Stimulated activated CD4-positive, alpha-beta T cell treated with anti-CD3 and anti-CD28 coated beads, Interleukin-12 subunit alpha, Interleukin-12 subunit beta, amount 100 ng/mL, for 48 hours (primary cell): ENCODE data around the gene RUNX2.
"Not testable (repeated sequence)": the region's sequence is repeated elsewhere in the genome, so short reads cannot be mapped to it uniquely, and the experiment has no call there.

ENCODE experiments used
- DNase-seq, 3 donors: peaks; one replicate each; pipeline ENCODE4 v3.0.0-alpha.2; 2020; ENCODE audit warnings: low read depth in 2 of 3, low spot score in 1 of 3

Gene RUNX2

DNA sequence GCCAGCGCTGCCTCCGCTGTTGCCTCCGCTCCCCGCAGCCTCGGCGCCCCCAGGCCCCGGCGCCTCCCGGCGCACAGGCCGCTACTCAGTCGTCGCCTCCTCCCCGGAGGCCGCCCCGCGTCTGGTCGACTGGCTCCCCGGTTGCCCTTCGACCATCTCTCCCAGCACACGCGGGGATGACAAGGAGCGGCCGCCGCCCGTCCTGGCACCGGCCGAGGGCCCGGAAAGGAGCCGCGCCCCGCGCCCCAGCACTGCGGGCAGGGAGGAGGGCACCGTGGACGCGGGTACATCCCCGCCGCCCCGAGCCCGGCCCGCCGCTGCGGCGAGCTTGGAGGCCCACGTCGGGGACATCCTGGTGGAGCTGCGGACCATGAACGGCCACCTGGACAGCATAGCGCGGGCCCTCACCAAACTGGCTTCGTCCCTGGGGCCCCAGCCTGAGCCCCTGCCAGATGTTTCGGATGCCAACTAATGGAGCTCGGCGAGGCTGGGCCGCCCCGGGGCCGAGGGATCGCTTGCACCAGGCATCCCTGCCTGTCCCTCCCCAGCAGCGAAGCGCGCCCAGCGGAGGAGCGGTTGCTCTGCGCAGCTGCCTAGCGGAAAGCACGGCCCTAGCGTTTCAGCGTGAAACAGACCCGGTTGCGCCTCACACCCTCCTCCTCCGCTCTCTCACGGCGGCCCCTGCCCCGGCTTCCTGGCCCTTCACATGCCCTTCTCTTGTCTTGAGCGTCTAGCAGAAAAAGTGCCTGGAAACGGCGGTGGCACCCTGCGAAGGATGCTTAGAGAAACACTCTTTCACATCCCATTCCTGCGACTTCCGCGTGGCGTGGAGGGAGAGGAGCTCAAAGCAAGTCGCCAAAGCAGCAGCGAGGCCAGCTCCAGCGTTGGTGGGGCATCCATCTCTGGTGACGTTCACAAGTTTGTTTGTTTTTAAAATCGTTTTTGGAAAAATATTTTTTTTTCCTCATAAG is 335.4 kb downstream of the RUNX2 start:
- peak; percentile 13 to 37 (median 23) for DNase-seq

DNA sequence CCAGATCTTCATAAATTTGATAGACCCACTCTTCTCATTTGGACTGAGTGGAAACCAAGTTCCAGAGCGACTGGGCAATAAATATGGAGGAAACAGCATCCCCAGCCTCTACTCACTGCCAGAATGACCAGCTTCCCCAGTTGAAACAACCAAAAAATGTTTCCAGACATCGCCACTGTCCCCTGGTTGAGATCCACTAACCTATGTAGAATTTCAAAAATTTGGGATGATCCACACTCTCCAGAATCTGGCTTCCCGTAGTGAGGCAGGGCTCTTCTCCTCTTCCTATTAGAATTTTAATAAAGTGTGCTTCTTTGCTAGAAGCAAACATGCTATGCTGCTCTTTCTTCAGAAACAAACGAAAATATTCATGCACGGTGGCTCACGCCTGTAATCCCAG is 336.6 kb downstream of the RUNX2 start:
- DNase-seq: no peak

DNA sequence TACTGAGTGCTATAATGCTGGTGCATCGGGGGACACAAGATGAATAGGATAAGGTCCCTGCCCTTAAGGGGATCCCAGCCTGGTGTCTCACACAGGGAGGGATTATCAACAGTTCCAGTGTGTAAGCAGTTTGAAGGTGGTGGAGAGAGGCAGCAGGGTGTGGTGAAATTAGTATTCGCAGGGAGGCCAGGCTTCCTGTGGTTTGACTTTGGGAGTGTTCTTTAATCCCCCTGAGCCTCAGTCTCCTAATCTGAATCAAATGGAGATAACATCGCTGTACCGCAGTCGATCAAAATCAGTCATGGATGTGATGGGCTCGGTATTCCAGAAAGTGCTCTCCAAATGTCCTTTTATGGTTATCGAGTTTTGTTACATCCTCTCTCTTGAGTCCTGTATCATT is 337.7 kb downstream of the RUNX2 start:
- DNase-seq: no peak

DNA sequence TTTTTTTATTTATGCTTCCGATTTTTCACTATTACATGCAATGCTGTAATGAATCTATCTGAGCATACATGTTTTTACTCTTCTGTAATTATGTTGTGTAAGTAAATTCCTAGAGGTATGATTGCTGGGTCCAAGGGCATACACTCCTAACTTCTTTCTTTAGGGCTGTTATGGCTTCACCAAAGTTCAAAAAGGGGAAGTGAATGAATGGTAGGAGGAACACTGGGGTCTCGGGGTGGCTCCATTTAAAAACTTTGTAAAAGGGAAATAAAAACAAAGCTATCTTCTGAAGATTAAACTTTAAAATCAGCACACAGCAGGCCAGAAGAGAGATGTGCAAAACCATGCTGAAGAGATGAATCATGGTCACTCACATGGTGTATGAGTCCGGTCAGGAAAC is 338.7 kb downstream of the RUNX2 start:
- DNase-seq: no peak

DNA sequence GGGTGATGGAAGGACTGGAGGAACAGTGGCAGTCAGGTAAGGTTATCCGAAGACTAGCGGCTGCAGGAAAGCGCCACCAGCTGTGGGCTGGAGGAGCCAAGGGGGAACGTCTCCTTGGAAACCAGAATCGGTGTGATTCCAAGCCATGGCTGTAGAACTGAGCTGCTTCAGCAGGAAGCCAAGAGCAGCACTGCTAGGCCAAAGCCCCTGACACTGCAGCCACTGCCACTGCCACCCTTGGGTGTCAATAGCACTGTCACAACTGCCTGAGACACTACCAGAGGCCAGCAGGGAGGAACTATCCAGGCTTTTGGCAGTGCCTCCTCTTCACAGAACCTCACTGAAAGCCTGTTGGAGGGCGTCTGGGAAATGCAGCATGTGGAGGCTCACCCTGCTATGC is 339.2 kb downstream of the RUNX2 start:
- DNase-seq: no peak

DNA sequence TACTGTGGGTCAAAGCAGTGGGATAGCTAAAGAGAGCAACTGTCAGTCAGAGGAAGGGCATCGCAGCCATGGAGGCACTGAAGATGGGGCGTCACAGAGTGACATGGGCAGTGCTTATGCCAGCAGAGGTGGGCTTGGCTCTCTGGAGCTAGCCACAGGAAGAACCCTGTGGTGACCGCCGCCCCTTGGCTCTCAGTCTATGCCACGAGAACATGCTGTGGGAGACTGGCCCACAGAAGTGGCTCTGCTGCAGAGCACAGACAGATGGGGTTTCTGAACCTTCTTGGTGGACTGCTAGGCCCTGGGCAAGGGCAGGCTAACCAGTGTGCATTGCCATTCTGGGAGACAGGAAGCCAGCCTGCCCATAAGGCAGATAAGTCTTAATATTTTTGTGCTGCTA is 339.6 kb downstream of the RUNX2 start:
- DNase-seq: no peak

DNA sequence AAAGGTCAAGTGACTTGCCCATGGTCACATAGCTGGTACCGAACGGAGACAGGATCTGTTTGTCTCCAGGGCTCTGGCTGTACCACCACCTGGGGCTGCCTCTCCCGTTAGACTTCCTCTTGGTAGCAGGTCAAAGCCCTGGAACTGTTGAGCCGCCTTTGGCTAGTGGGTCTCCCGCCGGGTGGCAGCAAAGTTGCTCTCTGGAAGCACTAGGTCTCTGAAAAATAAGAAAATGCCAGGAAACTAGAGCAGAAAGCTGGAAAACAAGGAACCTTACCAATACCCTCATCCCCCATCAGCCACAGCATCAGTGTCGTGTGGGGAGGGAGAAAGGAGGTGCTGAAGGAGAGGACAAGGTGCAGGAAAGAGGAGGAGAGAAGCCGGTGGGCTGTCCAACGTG is 340.6 kb downstream of the RUNX2 start:
- no peak for DNase-seq

DNA sequence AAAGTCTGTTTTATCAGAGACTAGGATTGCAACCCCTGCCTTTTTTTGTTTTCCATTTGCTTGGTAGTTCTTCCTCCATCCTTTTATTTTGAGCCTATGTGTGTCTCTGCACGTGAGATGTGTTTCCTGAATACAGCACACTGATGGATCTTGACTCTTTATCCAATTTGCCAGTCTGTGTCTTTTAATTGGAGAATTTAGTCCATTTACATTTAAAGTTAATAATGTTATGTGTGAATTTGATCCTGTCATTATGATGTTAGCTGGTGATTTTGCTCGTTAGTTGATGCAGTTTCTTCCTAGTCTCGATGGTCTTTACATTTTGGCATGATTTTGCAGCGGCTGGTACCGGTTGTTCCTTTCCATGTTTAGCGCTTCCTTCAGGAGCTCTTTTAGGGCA is 345.0 kb downstream of the RUNX2 start:
- DNase-seq: not testable (repeated sequence)

DNA sequence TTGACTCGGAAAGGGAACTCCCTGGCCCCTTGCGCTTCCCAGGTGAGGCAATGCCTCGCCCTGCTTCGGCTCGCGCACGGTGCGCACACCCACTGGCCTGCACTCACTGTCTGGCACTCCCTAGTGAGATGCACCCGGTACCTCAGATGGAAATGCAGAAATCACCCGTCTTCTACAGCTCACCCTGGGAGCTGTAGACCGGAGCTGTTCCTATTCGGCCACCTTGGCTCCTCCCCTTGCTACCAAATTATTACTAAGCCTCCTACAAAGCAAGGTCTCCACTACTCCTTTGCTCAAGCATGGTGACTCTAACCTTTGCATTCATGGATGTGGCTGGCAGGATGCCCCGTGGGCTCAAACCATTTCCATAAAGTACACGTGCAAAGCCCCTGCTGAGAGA is 347.0 kb downstream of the RUNX2 start:
- DNase-seq: not testable (repeated sequence)

DNA sequence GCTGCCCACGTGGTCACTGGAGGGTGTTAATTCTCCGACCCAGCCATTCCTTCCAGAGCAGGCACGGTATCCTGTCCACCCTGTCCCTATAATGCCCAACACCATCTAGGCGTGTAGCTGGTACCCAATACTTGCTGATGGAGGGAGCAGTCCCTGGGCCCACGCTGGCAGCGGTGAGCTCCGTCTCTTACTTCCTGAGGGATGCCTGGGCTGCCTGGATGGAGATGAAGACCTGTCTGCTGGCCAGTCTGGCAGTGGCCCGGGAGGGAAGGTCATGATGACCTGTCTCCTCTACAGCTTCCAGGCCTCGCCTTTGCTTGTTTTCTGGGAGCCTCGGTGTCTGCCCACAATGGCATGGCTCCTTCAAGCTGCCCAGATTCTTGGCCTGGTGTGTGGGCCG is 347.5 kb downstream of the RUNX2 start:
- no peak for DNase-seq

DNA sequence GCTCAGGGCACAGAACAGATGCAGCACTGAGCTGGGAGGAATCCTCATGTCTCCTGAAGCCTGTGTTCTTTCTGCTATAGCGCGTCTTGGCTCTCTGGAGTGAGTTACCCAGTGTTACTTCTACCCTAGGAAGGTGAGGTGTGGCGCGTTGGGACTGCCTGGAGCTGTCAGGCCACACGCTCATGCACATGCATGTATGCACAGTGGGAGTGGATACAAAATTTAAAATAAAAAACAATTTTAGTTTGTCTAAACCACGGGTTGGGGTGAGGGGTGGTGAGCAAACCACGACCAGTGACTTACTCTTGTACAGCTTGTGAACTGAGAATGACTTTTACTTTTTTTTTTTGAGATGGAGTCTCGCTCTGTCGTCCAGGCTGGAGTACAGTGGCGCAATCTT is 348.2 kb downstream of the RUNX2 start:
- DNase-seq: no peak

DNA sequence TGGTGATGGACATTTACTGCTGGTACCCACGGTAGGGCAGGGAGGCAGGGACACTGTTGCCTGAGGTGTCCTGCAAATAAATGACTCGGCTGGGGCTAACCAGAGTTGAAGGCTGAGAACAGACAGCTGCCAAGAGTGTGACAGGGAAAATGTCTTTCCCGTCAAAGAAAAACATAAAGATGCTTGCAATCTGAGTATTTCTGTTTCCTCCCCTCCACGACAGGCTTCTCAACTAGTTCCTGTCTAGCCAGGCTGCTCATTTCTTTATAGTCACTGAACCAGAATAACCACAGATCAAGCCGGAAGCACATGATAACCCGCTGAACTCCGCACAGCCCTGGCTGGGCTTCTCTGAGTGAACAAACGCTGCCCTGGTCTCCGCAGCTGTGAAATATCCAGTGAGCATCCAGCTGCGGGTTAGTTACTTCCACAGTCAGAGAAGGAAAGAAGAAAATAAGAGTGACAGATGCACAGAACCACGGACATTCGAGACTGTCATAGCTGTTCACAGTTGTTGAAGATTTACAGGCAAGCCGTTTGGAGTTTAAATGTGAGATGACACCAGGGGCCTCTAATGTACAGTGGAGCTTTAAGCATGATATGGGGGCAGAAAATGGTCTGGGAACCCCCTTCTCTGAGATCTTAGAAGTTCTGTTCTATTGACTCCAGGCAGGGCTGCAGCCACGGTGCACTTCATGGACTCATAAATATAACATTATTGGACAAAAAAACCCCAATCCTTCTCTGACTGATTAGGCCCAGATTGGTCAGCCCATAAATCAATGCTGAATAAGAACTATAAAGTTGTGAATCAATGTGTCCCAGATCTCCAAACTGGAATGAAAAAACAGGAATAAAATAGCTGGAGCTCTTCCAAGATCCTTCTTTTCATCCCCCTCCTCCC is 349.5 kb downstream of the RUNX2 start:
- DNase-seq: peak in 2 of 3 donors; percentile 12 to 24

DNA sequence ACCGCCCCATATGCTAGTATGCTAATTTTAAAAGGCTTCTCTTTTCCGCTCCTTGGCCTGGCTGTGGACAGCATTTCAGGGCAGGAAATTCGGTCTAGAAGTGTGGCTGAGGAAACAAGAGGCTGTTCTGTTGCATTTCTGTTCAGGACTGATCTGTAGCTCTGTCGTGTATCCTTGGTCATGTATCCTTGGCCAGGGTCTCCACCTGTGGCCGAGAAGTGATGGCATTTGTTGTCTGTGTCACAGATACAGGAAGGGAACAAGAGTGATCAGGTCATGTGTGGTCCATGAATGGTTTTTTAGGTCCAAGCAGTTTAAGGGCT is 350.1 kb downstream of the RUNX2 start:
- no peak for DNase-seq

DNA sequence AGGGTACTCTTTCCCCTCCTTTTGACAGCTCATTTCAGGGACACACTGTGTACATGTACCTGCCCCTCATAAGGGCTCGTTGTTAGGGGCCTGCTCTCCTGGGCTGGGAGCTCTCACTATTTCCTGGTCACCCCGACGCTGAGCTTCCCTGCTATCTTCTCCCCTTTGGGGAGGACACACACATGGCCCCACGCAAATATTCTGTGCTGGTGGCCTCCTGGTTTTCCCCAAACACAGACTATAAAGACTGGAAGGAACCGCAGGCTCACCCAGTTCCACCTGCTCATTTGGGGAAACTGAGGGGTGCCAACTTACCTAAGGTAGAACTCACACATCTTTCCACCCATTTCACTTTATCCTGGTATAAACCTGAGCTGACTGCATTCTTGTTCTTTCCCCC is 351.0 kb downstream of the RUNX2 start:
- DNase-seq: no peak

DNA sequence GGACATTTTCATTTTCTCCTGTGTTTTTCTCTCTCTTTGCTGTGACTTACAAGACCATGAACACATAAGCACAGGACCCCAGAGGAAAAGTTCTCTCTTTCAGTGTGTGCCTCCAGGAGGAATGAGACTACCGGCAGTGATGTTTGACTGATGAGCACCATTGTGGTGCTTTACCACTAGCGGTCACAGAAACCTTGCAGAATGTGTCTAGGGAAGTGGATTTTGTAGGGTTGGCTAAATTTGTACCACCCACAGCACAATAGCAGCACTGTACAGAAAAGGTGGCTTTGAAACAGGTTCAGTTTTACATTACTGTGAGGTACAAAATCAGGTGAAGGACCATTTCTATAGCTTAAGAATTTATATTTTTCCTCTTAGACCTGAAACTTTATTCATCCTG is 351.5 kb downstream of the RUNX2 start:
- DNase-seq: no peak

DNA sequence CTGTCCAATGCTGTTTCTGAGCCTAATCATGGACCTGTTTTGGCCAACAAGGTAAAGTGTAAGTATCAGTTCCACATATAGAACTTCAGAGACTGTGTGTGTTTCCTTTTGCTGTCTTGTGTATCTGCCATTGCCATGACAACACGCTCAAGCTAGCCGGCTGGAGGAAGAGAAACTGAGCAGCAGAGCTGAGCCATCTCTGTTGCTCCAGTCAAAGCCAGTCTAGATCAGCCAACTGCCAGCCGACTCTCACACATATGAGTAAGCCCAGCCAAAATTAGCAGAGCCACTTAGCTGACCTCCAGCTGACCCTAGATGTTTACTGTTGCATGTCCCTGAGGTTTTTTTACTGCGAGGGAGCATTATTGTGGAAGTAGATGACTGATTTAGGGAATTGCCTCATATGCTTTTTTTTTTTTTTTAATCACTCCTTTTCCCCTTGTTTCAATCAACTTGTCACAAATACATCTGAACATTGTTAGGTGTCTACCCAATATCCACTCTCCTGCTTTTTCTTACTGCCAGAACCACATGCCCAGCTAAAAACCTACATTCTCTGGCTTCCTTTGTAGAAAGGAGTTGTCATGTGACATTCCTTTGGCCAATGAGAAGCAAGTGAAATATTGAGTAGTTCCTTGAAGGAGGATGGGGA is 353.9 kb downstream of the RUNX2 start:
- DNase-seq: peak in 2 of 3 donors; percentile 22 to 30

DNA sequence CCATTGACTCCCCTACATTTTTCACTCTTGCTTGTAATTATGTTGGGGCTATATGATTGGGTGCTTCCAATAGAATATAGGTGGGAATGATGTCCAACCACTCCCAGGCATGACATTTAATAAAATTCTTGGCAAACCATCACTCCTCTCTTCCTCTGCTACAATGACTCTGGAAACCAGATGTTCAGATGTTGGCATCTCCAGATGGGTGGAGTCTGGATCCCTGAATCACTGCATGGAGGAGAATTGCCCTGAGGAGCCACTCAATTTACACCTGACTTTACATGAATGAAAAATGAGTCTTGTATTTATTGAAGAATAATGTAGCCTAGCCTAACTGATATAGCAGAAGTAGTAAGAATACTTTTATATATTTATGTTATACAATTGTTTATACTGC is 356.3 kb downstream of the RUNX2 start:
- no peak for DNase-seq

DNA sequence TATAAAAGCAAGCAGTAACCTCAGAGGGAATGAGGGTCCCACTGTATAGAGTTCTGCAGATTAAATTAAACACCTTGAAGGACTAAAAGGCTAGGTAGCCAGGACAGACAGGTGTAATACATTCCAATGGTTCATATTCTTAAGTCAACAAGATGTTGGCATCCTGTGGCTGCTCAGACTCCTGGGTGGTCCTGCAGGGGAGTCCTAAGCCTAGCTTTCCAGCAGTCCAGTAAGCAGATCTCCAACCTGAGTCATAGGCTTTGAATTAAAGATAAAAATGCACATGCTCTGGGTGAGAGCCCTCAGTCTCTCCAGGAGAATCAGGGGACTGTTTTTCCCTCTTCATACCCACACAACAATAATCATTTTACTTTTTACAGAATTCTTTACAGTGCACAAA is 356.9 kb downstream of the RUNX2 start:
- no peak for DNase-seq

DNA sequence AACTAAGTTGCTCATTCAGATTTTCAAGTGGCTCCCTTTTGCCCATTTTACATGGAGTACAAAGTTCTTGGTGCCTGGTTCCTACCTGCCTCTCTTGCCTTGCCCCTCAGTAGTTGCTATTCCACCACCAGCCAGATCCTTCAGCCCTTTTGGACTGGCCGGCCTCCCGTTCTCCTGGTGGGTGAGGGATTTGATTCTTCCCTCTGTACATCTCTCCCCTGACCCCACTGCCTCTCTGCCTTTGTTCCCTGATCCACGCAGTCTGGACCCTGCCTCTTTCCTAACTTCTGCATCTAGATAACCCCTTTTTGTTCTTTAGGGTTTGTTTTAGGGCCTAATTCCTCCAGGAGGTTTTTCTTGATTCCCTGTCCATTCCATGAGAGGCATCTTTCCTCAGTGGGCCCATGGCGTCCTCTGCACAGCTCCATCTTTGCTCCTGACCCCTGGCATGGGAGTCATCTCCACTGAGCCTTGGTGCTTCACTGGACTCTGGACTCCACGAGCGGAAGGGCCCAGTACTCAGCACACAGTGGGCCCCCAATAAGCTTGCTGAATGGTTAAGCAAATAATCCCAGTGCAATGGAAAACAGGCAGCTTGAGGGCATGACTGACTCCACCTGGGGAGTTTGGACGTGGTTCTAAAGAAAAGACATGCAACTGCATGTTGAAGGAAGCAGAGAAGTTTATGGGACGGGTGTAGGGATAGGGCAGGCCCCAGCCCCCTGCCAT is 358.9 kb downstream of the RUNX2 start:
- no peak for DNase-seq

DNA sequence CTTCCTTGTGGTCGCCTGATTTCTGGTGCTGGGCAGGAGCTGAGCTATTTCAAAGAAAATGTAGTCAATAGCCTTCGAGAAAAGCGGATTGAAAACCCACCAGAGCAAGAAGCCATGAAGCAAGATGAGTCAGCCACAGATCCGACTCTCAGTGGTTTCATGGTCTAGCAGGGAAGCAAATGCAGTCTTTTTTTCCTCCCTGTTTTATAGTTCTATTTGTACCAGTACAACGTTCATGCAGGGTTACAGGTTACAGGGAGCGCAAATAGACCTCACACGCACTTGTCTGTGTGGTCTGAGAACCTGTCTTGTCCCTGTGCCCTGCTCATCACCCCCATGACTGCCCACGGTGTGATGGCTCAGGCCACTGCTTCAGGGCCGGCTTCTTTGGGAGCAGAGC is 359.4 kb downstream of the RUNX2 start:
- DNase-seq: no peak

DNA sequence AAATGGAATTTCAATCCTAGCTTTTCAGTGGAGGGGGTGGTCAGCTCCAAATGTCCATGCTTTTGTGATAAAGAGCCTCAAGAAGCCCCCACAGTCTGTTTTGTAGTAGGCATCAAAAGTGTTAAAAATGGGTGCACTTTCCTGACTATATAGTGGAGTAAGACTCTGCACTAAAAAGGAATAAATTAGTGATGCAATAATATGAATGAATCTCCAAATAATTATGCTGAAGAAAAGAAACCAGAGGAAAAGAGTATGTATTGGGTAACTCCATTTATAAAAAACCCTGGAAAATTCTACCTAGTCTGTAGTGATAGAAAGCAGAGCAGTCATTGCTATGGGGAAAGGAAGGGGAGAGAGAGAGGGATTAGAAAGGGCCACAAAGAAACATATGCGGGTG is 360.1 kb downstream of the RUNX2 start:
- DNase-seq: no peak
